Putamen (tissue), 1 donor: ENCODE measurements around the gene DHX38.

Experiments
- DNase-seq: peaks from one replicate; pipeline ENCODE4 v3.0.0-alpha.2; 2016; ENCODE audit warnings: low spot score

The DHX38 gene

GRCh38 chr16:72084445-72084844 lies 9.2 kb upstream of the DHX38 start:
- DNase-seq: no peak

GRCh38 chr16:72085002-72085401 lies 8.6 kb upstream of the DHX38 start:
- DNase-seq: no peak

- no peak for DNase-seq
Observed at GRCh38 chr16:72091217-72091616, 2.4 kb upstream of the DHX38 start.

GRCh38 chr16:72092832-72093447 lies 707 bp upstream of the DHX38 start:
- no peak for DNase-seq

GRCh38 chr16:72094266-72094610 lies 591 bp downstream of the DHX38 start:
- DNase-seq: peak; percentile 65

GRCh38 chr16:72098936-72099335 lies 5.3 kb downstream of the DHX38 start:
- no peak for DNase-seq

GRCh38 chr16:72099377-72099818 lies 5.8 kb downstream of the DHX38 start:
- peak; percentile 19 for DNase-seq

- no peak for DNase-seq
Observed at GRCh38 chr16:72101195-72101594, 7.5 kb downstream of the DHX38 start.

- no peak for DNase-seq
Observed at GRCh38 chr16:72104905-72105304, 11.3 kb downstream of the DHX38 start.

- no peak for DNase-seq
Observed at GRCh38 chr16:72105978-72106377, 12.3 kb downstream of the DHX38 start.

GRCh38 chr16:72107371-72107770 lies 13.7 kb downstream of the DHX38 start:
- DNase-seq: no peak

- DNase-seq: no peak
Observed at GRCh38 chr16:72108353-72109102, 14.9 kb downstream of the DHX38 start.

GRCh38 chr16:72109300-72109699 lies 15.7 kb downstream of the DHX38 start:
- no peak for DNase-seq

- no peak for DNase-seq
Observed at GRCh38 chr16:72109966-72110530, 16.4 kb downstream of the DHX38 start.

- DNase-seq: no peak
Observed at GRCh38 chr16:72110662-72111615, 17.3 kb downstream of the DHX38 start.

- DNase-seq: no peak
Observed at GRCh38 chr16:72111657-72112451, 18.2 kb downstream of the DHX38 start.

GRCh38 chr16:72112452-72112792 lies 18.8 kb downstream of the DHX38 start:
- no peak for DNase-seq

GRCh38 chr16:72112906-72113615 lies 19.4 kb downstream of the DHX38 start:
- DNase-seq: no peak

- no peak for DNase-seq
Observed at GRCh38 chr16:72113616-72113945, 19.9 kb downstream of the DHX38 start.

- no peak for DNase-seq
Observed at GRCh38 chr16:72120026-72120425, 26.4 kb downstream of the DHX38 start.

- DNase-seq: no peak
Observed at GRCh38 chr16:72122308-72122707, 28.7 kb downstream of the DHX38 start.
